MM.1S (cell line): ENCODE measurements around the gene LIMCH1.

ENCODE experiments used
- CTCF ChIP-seq: fragments of 300-600 bp; sonication (generic); IDR thresholded peaks from 2 replicates; pipeline ENCODE4 v1.5.1; 2016; ENCODE audit warnings: antibody characterized with exemption, low read length, mixed read lengths
- EZH2 ChIP-seq: fragments of 300-600 bp; sonication (generic); optimal IDR thresholded peaks from 2 replicates; pipeline ENCODE3; 2017; ENCODE audit warnings: low read depth, mild to moderate bottlenecking, antibody characterized with exemption, low read length, mixed read lengths

GRCh38 chr4:41504167-41504818 is 33.7 kb upstream of the LIMCH1 start:
- TF ChIP-seq EZH2 = no peak
- no peak for TF ChIP-seq CTCF
